ENCODE measurements around the gene TGFBR1.

TGFBR1 gene

GRCh38 chr9:99171225-99172123 is 66.6 kb downstream of the TGFBR1 start:
- no peak for DNase-seq (ENCODE audit: low spot score)

- DNase-seq (ENCODE audit: low spot score): no peak
Measured at GRCh38 chr9:99172124-99173091, 67.5 kb downstream of the TGFBR1 start.

- DNase-seq (ENCODE audit: low spot score): no peak
Measured at GRCh38 chr9:99173570-99174504, 68.9 kb downstream of the TGFBR1 start.

GRCh38 chr9:99176527-99177013 is 71.7 kb downstream of the TGFBR1 start:
- DNase-seq (ENCODE audit: low spot score): no peak

GRCh38 chr9:99177576-99178366 is 72.9 kb downstream of the TGFBR1 start:
- DNase-seq (ENCODE audit: low spot score): no peak

- no peak for DNase-seq (ENCODE audit: low spot score)
Measured at GRCh38 chr9:99178912-99179872, 74.3 kb downstream of the TGFBR1 start.

- no peak for DNase-seq (ENCODE audit: low spot score)
Measured at GRCh38 chr9:99180199-99180598, 75.3 kb downstream of the TGFBR1 start.

- DNase-seq (ENCODE audit: low spot score): no peak
Measured at GRCh38 chr9:99180662-99181061, 75.7 kb downstream of the TGFBR1 start.

- no peak for DNase-seq (ENCODE audit: low spot score)
Measured at GRCh38 chr9:99181206-99181605, 76.3 kb downstream of the TGFBR1 start.

- DNase-seq (ENCODE audit: low spot score): no peak
Measured at GRCh38 chr9:99181621-99182020, 76.7 kb downstream of the TGFBR1 start.

GRCh38 chr9:99182356-99182755 is 77.4 kb downstream of the TGFBR1 start:
- DNase-seq (ENCODE audit: low spot score): no peak

GRCh38 chr9:99183616-99184015 is 78.7 kb downstream of the TGFBR1 start:
- DNase-seq (ENCODE audit: low spot score): no peak

GRCh38 chr9:99184110-99184474 is 79.2 kb downstream of the TGFBR1 start:
- DNase-seq (ENCODE audit: low spot score): no peak

- DNase-seq (ENCODE audit: low spot score): peak; percentile 72
Measured at GRCh38 chr9:99184475-99185347, 79.8 kb downstream of the TGFBR1 start.

GRCh38 chr9:99185348-99185632 is 80.4 kb downstream of the TGFBR1 start:
- no peak for DNase-seq (ENCODE audit: low spot score)

GRCh38 chr9:99185934-99186333 is 81.0 kb downstream of the TGFBR1 start:
- DNase-seq (ENCODE audit: low spot score): no peak

GRCh38 chr9:99187311-99187710 is 82.4 kb downstream of the TGFBR1 start:
- no peak for DNase-seq (ENCODE audit: low spot score)

GRCh38 chr9:99189186-99189585 is 84.3 kb downstream of the TGFBR1 start:
- DNase-seq (ENCODE audit: low spot score): no peak

Measured in hematopoietic multipotent progenitor cell treated with erythropoietin and hydrocortisone succinate and interleukin-3 and kit ligand, for 17 days (in vitro differentiated cells).